SK-N-SH (cell line): ENCODE measurements around the gene NFIA. TPM values are rescaled to one million over a fixed set of nuclear protein-coding genes. Genes with fewer than 3 reads are reported as not detected.

Source experiments
- CTCF ChIA-PET: fragments of 300-600, 350-600 bp; formaldehyde crosslinking; extraction: SDS; loops from one replicate; lab custom pipeline; 2021; lab: Yijun Ruan, JAX
- POLR2A ChIA-PET: fragments of 350-600 bp; sonication (Branson Sonifier 250); formaldehyde crosslinking; extraction: SDS; loops from one replicate; lab custom pipeline; 2020; ENCODE audit warnings: antibody characterized with exemption, inconsistent platforms; lab: Yijun Ruan, JAX
- DNase-seq: peaks from one replicate; pipeline ENCODE4 v3.0.0; 2012
- H2AFZ ChIP-seq: fragments of 200-600 bp; sonication (generic); 2 replicates; pipeline ENCODE4 v1.8.1; 2016; ENCODE audit warnings: antibody characterized with exemption, mild to moderate bottlenecking, low read depth
- H3F3A ChIP-seq: fragments of 200-600 bp; sonication (generic); replicated peaks from 2 replicates; pipeline ENCODE3; 2016; ENCODE audit warnings: antibody characterized with exemption, mild to moderate bottlenecking; ENCODE audit not compliant: insufficient read depth
- H3K27ac ChIP-seq, 2 experiments: fragments of 200-500 bp in 1 of 2; fragments of 200-600 bp in 1 of 2; sonication (Bioruptor generic) in 1 of 2; sonication (generic), shearing (Covaris generic) in 1 of 2; 2 replicates each; pipeline versions ENCODE4 v1.5.1 to v1.6.1; 2014 to 2016; ENCODE audit warnings: low read depth in 2 of 2, inconsistent platforms in 1 of 2, low read length in 1 of 2, mild to moderate bottlenecking in 1 of 2, mixed read lengths in 1 of 2
- H3K27me3 ChIP-seq: fragments of 200-600 bp; sonication (generic), shearing (Covaris generic); 2 replicates; pipeline ENCODE4 v1.6.1; 2016; ENCODE audit warnings: mixed run types; ENCODE audit not compliant: insufficient read depth
- H3K36me3 ChIP-seq, 2 experiments: fragments of 200-500 bp in 1 of 2; fragments of 200-600 bp in 1 of 2; sonication (Bioruptor generic) in 1 of 2; sonication (generic) in 1 of 2; replicated peaks in 1 of 2; 2 replicates each; pipeline versions ENCODE3 to v1.5.1; 2014 to 2016; ENCODE audit warnings: low read length in 1 of 2, mild to moderate bottlenecking in 1 of 2; ENCODE audit not compliant: insufficient read depth in 2 of 2, control insufficient read depth in 1 of 2
- H3K4me1 ChIP-seq, 2 experiments: fragments of 200-500 bp in 1 of 2; fragments of 200-600 bp in 1 of 2; sonication (Bioruptor generic) in 1 of 2; sonication (generic), shearing (Covaris generic) in 1 of 2; 2 replicates each; pipeline versions ENCODE4 v1.5.1 to v1.6.1; 2014 to 2016; ENCODE audit warnings: low read depth in 1 of 2, low read length in 1 of 2, mixed run types in 1 of 2; ENCODE audit not compliant: insufficient read depth in 2 of 2, control insufficient read depth in 1 of 2
- H3K4me2 ChIP-seq: fragments of 200-600 bp; sonication (generic), shearing (Covaris generic); 2 replicates; pipeline ENCODE4 v1.6.1; 2017; ENCODE audit warnings: mixed run types
- H3K4me3 ChIP-seq, 2 experiments: fragments of 200-500 bp in 1 of 2; fragments of 200-600 bp in 1 of 2; sonication (Bioruptor generic) in 1 of 2; sonication (generic), shearing (Covaris generic) in 1 of 2; 2 replicates each; pipeline versions ENCODE4 v1.5.1 to v1.8.1; 2014 to 2016; ENCODE audit warnings: low read depth in 2 of 2, inconsistent platforms in 1 of 2, low read length in 1 of 2, mild to moderate bottlenecking in 1 of 2, mixed read lengths in 1 of 2, moderate library complexity in 1 of 2
- H3K79me2 ChIP-seq: fragments of 200-600 bp; sonication (generic); 2 replicates; pipeline ENCODE4 v1.8.1; 2017; ENCODE audit warnings: mild to moderate bottlenecking; ENCODE audit not compliant: insufficient read depth
- H3K9ac ChIP-seq: fragments of 200-600 bp; sonication (generic); 2 replicates; pipeline ENCODE4 v1.6.1; 2017; ENCODE audit warnings: mixed run types
- H3K9me2 ChIP-seq: fragments of 200-600 bp; sonication (generic); 2 replicates; pipeline ENCODE4 v1.6.1; 2017; ENCODE audit warnings: mixed run types
- H3K9me3 ChIP-seq: fragments of 200-600 bp; sonication (generic); 2 replicates; pipeline ENCODE4 v1.6.1; 2017; ENCODE audit warnings: mixed run types, mild to moderate bottlenecking, moderate library complexity
- H4K20me1 ChIP-seq: fragments of 200-600 bp; sonication (generic); 2 replicates; pipeline ENCODE4 v1.6.1; 2017; ENCODE audit warnings: mild to moderate bottlenecking, mixed run types; ENCODE audit not compliant: insufficient read depth
- FOXJ3 ChIP-seq: sonication (generic); formaldehyde crosslinking; IDR thresholded peaks from 2 replicates; pipeline ENCODE4 v1.5.1; 2020; ENCODE audit warnings: mild to moderate bottlenecking, missing genetic modification reagents
- IRF3 ChIP-seq: fragments of 150-350 bp; IDR thresholded peaks from 2 replicates; pipeline ENCODE4 v1.6.1; 2016; ENCODE audit warnings: mild to moderate bottlenecking, low read depth, low read length
- NFIC ChIP-seq: IDR thresholded peaks from 2 replicates; pipeline ENCODE4 v1.4.0; 2012; ENCODE audit warnings: borderline replicate concordance
- RAD21 ChIP-seq: IDR thresholded peaks from 2 replicates; pipeline ENCODE4 v1.6.1; 2012; ENCODE audit warnings: mild to moderate bottlenecking, low read length
- RFX5 ChIP-seq: IDR thresholded peaks from 2 replicates; pipeline ENCODE4 v1.6.1; 2012; ENCODE audit warnings: mild to moderate bottlenecking, improper control_type of control experiment, low read length
- TCF12 ChIP-seq: IDR thresholded peaks from 2 replicates; pipeline ENCODE4 v1.4.0; 2012
- TEAD4 ChIP-seq: IDR thresholded peaks from 2 replicates; pipeline ENCODE4 v1.4.0; 2012; ENCODE audit warnings: mild to moderate bottlenecking, borderline replicate concordance; ENCODE audit not compliant: insufficient read depth
- ZBTB33 ChIP-seq: IDR thresholded peaks from 2 replicates; pipeline ENCODE4 v1.4.0; 2012; ENCODE audit warnings: low read depth, borderline replicate concordance
- WGBS: methylation state at CpG from one replicate; pipeline ENCODE4 v1.1.6; 2017; ENCODE audit warnings: low lambda C conversion rate; 5-methylcytosine and 5-hydroxymethylcytosine counted together
- polyA plus RNA-seq, 3 experiments: library from polyadenylated mRNA; depleted of rRNA; stranded (reverse); fragments of >200 nt; gene quantifications; 2 replicates each; pipeline ENCODE4 v1.2.3, GENCODE V29; 2012

NFIA gene
- polyA plus RNA-seq, 1 of the 3 experiments (the other 2 are of a cell fraction): 3.3 TPM

- peak overlapping the region; percentile 23; the same call in 1 of the 2 replicates for H2AFZ ChIP-seq
These were observed 172.4 kb downstream of the NFIA start for GRCh38 chr1:61254634-61255357.

GRCh38 chr1:61255358-61255703 is 173.0 kb downstream of the NFIA start:
- TF ChIP-seq IRF3 (no peak), TEAD4 (no peak), RFX5 (no peak), TCF12 (no peak), FOXJ3 (CRISPR knock-in tag) (no peak), NFIC (no peak), ZBTB33 (no peak)
- no peak for DNase-seq
- 99% methylated on average over 3 of the region's 3 CpGs for WGBS
- no peaks in the 10 kb centered on the region for H3K9me3 ChIP-seq
- H3K79me2 ChIP-seq: no peaks in the 10 kb centered on the region
- H3K4me2 ChIP-seq: no peak overlapping the region; the same call in 1 of the 2 replicates
- no peak overlapping the region for H3K9ac ChIP-seq
- H3K27ac ChIP-seq: peak overlapping the region in 1 of 2 experiments; percentile 60; a peak in 2 of 4 replicates
- peaks cover 9 to 15% of the 10 kb centered on the region in 2 experiments; a peak in 3 of 4 replicates for H3K4me1 ChIP-seq
- ChIA-PET CTCF (no interaction called here), POLR2A (no interaction called here)
- no peaks in the 10 kb centered on the region for H3K36me3 ChIP-seq
- no peaks in the 10 kb centered on the region for H3K9me2 ChIP-seq
- no peaks in the 10 kb centered on the region for H3F3A ChIP-seq
- H2AFZ ChIP-seq: no peak overlapping the region
- H3K27me3 ChIP-seq: no peaks in the 10 kb centered on the region
- H4K20me1 ChIP-seq: no peaks in the 10 kb centered on the region
- H3K4me3 ChIP-seq: peak overlapping the region in 1 of 2 experiments; percentile 36; a peak in 1 of 4 replicates

More at GRCh38 chr1:61254634-61255357, 172.4 kb downstream of the NFIA start:
- ChIA-PET CTCF (no interaction called here), POLR2A (no interaction called here)
- peak overlapping the region in 1 of 2 experiments; percentile 60; a peak in 3 of 4 replicates for H3K27ac ChIP-seq
- H3K4me3 ChIP-seq: peak overlapping the region in 1 of 2 experiments; percentile 36; a peak in 2 of 4 replicates
- H3K9ac ChIP-seq: no peak overlapping the region
- peak overlapping the region; percentile 50 for H3K4me2 ChIP-seq
- peak; percentile 36 for DNase-seq
- no peaks in the 10 kb centered on the region for H3K36me3 ChIP-seq
- H3K9me3 ChIP-seq: no peaks in the 10 kb centered on the region
- H3K27me3 ChIP-seq: no peaks in the 10 kb centered on the region
- H3K9me2 ChIP-seq: no peaks in the 10 kb centered on the region
- H4K20me1 ChIP-seq: no peaks in the 10 kb centered on the region
- peaks cover 9 to 15% of the 10 kb centered on the region in 2 experiments; a peak in 3 of 4 replicates for H3K4me1 ChIP-seq
- no peaks in the 10 kb centered on the region for H3F3A ChIP-seq
- no peaks in the 10 kb centered on the region for H3K79me2 ChIP-seq
- 57% methylated on average over 6 of the region's 6 CpGs for WGBS
- TF ChIP-seq TEAD4: no peak
- peak; percentile 14; the same call in 1 of the 2 replicates for TF ChIP-seq RAD21
